KMS-11 (cell line): ENCODE data around the gene SPATA21.
A peak's percentile ranks its signal among the peaks of the same experiment; 100 is the strongest.

ENCODE experiments used
- H2AFZ ChIP-seq: fragments of 200-600 bp; sonication (generic); 2 replicates; pipeline ENCODE4 v1.6.1; 2016; ENCODE audit warnings: antibody characterized with exemption, mixed run types, low read depth
- H3K27ac ChIP-seq: fragments of 200-600 bp; sonication (generic); 2 replicates; pipeline ENCODE4 v1.6.1; 2016; ENCODE audit warnings: mild to moderate bottlenecking, mixed run types
- H3K27me3 ChIP-seq: fragments of 200-600 bp; sonication (generic); 2 replicates; pipeline ENCODE4 v1.6.1; 2017; ENCODE audit warnings: mild to moderate bottlenecking, low read depth, mixed run types, moderate library complexity; ENCODE audit not compliant: insufficient read depth
- H3K36me3 ChIP-seq: fragments of 200-600 bp; sonication (generic); 2 replicates; pipeline ENCODE4 v1.6.1; 2017; ENCODE audit warnings: mild to moderate bottlenecking, mixed run types; ENCODE audit not compliant: insufficient read depth
- H3K4me1 ChIP-seq: fragments of 200-600 bp; sonication (generic); 2 replicates; pipeline ENCODE4 v1.6.1; 2016; ENCODE audit warnings: mild to moderate bottlenecking, low read depth, mixed run types; ENCODE audit not compliant: poor library complexity, severe bottlenecking
- H3K4me2 ChIP-seq: fragments of 200-600 bp; sonication (generic); 2 replicates; pipeline ENCODE4 v1.7.0; 2016; ENCODE audit warnings: mild to moderate bottlenecking, mixed run types
- H3K4me3 ChIP-seq: fragments of 200-600 bp; sonication (generic); IDR thresholded peaks from 2 replicates; pipeline ENCODE4 v1.6.1; 2017; ENCODE audit warnings: low read depth, low read length, mixed read lengths; ENCODE audit not compliant: insufficient read depth
- H3K79me2 ChIP-seq: fragments of 200-600 bp; sonication (generic); 2 replicates; pipeline ENCODE4 v1.6.1; 2016; ENCODE audit warnings: low read depth, mixed run types; ENCODE audit not compliant: insufficient read depth
- H3K9ac ChIP-seq: fragments of 200-600 bp; sonication (generic); 2 replicates; pipeline ENCODE4 v1.6.1; 2016; ENCODE audit warnings: mild to moderate bottlenecking, mixed run types
- H4K20me1 ChIP-seq: fragments of 200-600 bp; sonication (generic); 2 replicates; pipeline ENCODE4 v1.6.1; 2016; ENCODE audit warnings: mild to moderate bottlenecking, mixed run types; ENCODE audit not compliant: insufficient read depth
- CTCF ChIP-seq: fragments of 200-600 bp; sonication (generic); conservative IDR thresholded peaks from 2 replicates; pipeline ENCODE4 v1.6.1; 2017; ENCODE audit warnings: low read depth, mild to moderate bottlenecking, antibody characterized with exemption, low read length, moderate library complexity, mixed read lengths

SPATA21 gene

DNA sequence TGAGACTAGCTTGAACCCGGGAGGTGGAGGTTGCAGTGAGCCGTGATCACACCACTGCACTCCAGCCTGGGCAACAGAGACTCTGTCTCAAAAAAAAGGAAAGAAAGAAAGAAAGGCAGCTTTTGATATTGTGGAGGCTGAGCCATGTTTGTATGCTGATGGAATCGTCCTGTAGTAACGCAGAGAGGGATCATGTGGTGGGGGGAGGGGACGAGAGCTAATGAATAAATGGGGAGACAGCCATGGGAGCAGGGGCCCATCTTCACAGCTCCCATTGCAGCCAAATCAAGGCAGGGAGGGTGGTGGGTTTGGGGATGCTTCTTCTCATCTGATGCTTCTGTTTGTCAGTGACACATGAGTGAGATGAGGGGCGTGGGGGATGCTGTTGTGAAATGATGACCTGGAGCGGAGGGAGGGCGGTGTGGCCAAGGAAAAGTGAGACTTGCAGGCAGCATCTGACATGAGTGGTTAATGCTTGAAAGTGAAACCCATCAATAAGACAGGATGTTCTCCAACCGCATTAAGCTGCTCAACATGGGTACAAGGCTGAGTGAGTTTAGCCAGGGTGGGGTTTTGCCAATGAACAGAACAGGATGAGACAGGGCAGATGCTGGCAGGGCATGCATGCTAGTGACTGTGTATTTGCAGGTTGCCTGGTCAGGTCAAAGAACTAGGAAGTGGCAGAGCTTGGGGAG, 16.7 kb downstream of the SPATA21 start:
- no peak for TF ChIP-seq CTCF
- Histone ChIP-seq H3K27ac (no peak overlapping the region), H2AFZ (no peak overlapping the region), H3K36me3 (no peaks in the 10 kb centered on the region), H4K20me1 (no peaks in the 10 kb centered on the region), H3K4me3 (no peak overlapping the region), H3K9ac (no peak overlapping the region), H3K79me2 (no peaks in the 10 kb centered on the region), H3K4me2 (peak overlapping the region; percentile 59), H3K27me3 (peaks cover 38% of the 10 kb centered on the region), H3K4me1 (peaks cover 18% of the 10 kb centered on the region)

DNA sequence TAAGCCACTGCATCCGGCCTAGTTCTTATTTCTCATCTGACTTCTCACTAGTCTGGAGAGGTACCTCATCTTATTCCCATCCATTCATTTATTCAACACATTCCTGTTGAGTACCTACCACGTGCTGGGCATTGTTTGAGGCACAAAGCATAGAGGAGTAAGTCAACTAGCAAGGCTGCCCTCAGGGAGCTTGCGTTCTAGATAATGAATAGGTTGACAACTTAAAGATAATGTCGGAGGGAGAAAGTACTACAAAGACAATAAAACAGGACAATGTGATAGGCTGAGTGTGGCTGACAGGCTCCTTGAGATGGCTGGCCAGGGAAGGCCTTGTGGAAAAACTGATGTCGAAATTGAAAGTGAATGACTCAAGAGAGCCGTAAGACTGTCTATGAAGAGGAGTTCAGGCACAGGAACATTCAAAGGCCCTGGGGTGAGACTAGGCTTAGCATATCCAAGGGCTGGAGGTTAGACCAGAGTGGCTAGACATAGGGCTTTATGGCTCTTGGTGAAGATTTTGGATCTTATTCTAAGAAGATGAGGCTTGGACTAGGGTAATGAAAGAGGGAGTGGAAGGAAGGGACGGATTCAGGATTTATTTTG, 18.3 kb downstream of the SPATA21 start:
- Histone ChIP-seq H2AFZ (no peak overlapping the region), H3K27ac (no peak overlapping the region), H3K4me3 (no peak overlapping the region), H3K4me2 (no peak overlapping the region), H4K20me1 (no peaks in the 10 kb centered on the region), H3K36me3 (no peaks in the 10 kb centered on the region), H3K27me3 (peaks cover 38% of the 10 kb centered on the region), H3K79me2 (no peaks in the 10 kb centered on the region), H3K4me1 (peaks cover 18% of the 10 kb centered on the region), H3K9ac (no peak overlapping the region)
- TF ChIP-seq CTCF, result no peak

GRCh38 chr1:16413191-16413590, 24.0 kb downstream of the SPATA21 start:
- Histone ChIP-seq H3K9ac (no peak overlapping the region), H2AFZ (no peak overlapping the region), H3K27me3 (no peaks in the 10 kb centered on the region; the same call in 1 of the 2 replicates), H4K20me1 (no peaks in the 10 kb centered on the region), H3K79me2 (no peaks in the 10 kb centered on the region), H3K27ac (no peak overlapping the region), H3K4me1 (no peaks in the 10 kb centered on the region), H3K36me3 (no peaks in the 10 kb centered on the region), H3K4me2 (no peak overlapping the region), H3K4me3 (no peak overlapping the region)
- no peak for TF ChIP-seq CTCF

DNA sequence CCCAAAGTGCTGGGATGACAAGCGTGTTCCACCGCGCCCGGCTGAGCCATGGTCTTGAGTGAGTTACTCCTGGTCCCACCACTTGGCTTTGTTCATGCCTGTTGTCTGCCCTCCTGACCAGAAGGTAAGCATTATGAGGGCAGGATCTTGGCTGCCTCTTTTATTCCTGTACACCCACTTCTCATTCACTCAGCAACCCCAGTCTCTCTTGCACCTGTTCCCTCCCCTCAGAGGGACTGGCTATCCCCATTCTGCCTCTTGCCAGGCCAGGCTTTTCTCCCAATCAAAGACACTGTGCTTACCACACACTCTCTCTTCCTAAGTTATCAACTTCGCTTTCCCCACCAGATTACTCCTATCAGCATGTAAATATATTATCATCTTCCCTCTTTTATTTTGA, 26.4 kb downstream of the SPATA21 start:
- Histone ChIP-seq H3K9ac (no peak overlapping the region), H3K4me3 (no peak overlapping the region), H3K4me1 (no peaks in the 10 kb centered on the region), H2AFZ (no peak overlapping the region), H3K36me3 (no peaks in the 10 kb centered on the region), H3K79me2 (no peaks in the 10 kb centered on the region), H4K20me1 (no peaks in the 10 kb centered on the region), H3K27me3 (no peaks in the 10 kb centered on the region; the same call in 1 of the 2 replicates), H3K27ac (no peak overlapping the region), H3K4me2 (no peak overlapping the region)
- no peak for TF ChIP-seq CTCF
